ENCODE measurements around the gene INPP5J.
A peak's percentile ranks its signal among the peaks of the same experiment; 100 is the strongest.
"Not testable (repeated sequence)": the region's sequence is repeated elsewhere in the genome, so short reads cannot be mapped to it uniquely, and the experiment has no call there.

The INPP5J gene

DNA sequence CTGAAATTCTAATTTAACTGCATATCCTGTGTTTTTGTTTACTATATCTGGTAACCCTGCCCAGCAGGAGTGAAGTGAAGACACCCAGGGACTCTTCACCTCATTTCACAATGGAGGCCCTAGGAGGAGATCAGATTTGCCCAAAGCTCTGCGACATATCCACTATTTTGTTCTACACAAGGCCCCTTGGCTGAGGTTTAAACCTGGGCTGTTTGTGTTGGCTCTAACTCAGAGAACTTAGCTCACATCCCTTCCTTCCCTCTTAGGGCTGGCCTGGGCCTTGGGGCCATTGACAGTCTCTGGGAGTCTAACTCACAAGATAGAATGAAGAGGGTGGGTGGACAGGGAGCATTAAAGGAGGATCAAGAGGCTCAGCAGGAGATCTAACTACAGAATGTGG, 25.7 kb downstream of the INPP5J start:
- no peak for DNase-seq (ENCODE audit: low spot score)

GRCh38 chr22:31148953-31149627, 26.3 kb downstream of the INPP5J start:
- peak; percentile 76 for DNase-seq (ENCODE audit: low spot score)

DNA sequence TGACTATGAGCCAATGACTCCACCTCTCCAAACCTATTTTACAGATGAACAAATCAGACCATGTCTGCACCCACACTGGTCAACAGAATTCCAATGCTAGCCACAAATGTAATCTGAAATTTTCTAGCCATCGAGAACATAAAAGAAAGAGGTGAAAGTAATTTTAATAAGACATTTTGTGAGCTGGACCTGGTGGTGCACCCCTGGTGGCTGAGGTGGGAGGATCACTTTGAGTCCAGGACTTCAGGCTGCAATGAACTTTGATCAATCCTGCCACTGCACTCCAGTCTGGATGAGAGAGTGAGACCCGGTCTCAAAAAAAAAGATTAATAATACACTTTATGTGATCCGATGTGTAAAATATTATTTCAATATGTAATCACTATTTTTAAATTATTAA, 27.8 kb downstream of the INPP5J start:
- peak; percentile 6 for DNase-seq (ENCODE audit: low spot score)

GRCh38 chr22:31151872-31152271, 29.1 kb downstream of the INPP5J start:
- DNase-seq (ENCODE audit: low spot score), result no peak

- no peak for DNase-seq (ENCODE audit: low spot score)
Observed at GRCh38 chr22:31153357-31153756, 30.6 kb downstream of the INPP5J start.

- no peak for DNase-seq (ENCODE audit: low spot score)
Observed at GRCh38 chr22:31154975-31155374, 32.2 kb downstream of the INPP5J start.

DNA sequence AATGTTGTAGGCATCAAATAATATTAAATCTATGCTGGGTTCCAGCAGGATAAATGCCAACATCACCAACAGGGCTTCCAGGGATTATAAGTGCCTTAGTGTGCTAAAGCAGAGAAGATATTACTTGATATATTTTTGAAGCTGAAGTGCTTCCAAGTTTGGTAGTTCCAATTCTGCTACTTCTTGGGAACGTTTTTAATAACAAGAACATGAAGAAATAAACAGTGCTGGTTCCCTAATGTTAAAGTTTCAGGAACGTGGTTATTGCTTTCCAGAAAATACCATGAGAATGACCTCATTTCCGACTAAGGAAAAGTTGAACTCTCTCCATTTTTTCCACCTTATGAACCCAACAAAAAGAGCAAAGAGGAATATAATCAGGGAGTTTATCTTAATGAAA, 32.7 kb downstream of the INPP5J start:
- no peak for DNase-seq (ENCODE audit: low spot score)

- peak; percentile 14 for DNase-seq (ENCODE audit: low spot score)
Observed at GRCh38 chr22:31160328-31160978, 37.7 kb downstream of the INPP5J start.

DNA sequence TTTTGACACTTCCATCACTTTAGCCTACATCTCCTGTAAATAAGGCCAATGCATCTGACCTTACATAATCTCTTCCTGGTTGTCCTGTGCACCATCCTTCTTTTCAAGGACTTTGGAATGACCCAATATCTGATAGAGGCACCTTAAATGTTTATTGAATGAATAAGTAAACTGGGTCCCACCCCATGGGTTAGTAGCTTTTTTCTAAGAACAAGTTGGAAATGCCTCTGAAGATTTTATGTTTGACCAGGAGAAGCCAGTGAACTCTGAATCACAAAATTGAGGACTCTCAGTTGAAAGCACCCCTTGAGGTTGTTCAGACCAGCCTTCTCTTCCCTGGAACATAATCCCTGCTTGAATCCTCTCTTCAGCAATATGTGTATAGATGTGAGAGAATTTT, 38.6 kb downstream of the INPP5J start:
- DNase-seq (ENCODE audit: low spot score), result no peak

GRCh38 chr22:31162015-31162765, 39.4 kb downstream of the INPP5J start:
- peak; percentile 53 for DNase-seq (ENCODE audit: low spot score)

- DNase-seq (ENCODE audit: low spot score), result no peak
Observed at GRCh38 chr22:31170971-31171370, 48.2 kb downstream of the INPP5J start.

GRCh38 chr22:31171734-31172133, 49.0 kb downstream of the INPP5J start:
- DNase-seq (ENCODE audit: low spot score), result not testable (repeated sequence)

- peak; percentile 89 for DNase-seq (ENCODE audit: low spot score)
Observed at GRCh38 chr22:31173386-31174145, 50.8 kb downstream of the INPP5J start.

GRCh38 chr22:31176923-31177322, 54.2 kb downstream of the INPP5J start:
- peak; percentile 25 for DNase-seq (ENCODE audit: low spot score)

DNA sequence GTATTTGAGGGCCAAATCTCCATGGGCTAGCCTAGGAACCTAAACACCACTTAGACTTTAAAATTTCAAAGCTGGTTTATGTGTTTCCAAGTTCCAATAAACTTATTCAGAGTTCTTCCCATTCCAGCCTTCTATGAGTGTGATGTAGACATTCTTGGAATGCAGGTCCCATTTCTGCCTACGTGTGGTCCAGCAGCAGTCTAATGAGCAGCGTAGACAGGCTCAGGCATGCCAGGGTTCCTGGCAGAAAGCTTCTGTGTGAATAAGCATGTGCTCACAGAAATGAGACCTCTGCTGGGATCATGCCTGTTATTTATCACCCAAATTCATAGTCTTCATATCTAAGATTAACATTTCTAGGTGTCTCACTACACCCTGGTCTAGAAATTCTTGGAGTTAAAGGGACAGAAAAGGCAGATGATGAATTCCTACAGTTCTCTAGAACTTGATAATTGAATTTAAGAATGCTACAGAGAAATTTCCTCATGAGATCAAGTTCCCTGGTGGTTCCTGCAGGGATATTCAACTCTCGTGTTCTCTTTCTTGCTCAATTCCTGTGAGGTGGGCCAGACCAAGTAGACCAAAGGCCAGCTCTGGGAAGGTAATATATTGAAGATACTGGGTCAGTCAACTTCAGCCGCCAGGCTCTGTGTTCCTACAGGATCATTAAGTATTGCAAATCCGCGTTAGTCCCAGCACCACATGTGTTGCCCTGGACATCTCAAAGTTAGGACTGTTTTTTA, 54.8 kb downstream of the INPP5J start:
- DNase-seq (ENCODE audit: low spot score), result peak; percentile 95

GRCh38 chr22:31178859-31179258, 56.1 kb downstream of the INPP5J start:
- peak; percentile 3 for DNase-seq (ENCODE audit: low spot score)

GRCh38 chr22:31179345-31179744, 56.6 kb downstream of the INPP5J start:
- peak; percentile 92 for DNase-seq (ENCODE audit: low spot score)

- DNase-seq (ENCODE audit: low spot score), result no peak
Observed at GRCh38 chr22:31184015-31184414, 61.2 kb downstream of the INPP5J start.

Data from kidney tubule cell (primary cell).